HCT116 (cell line): ENCODE data around the gene SUSD6. TPM values are rescaled to one million over a fixed set of nuclear protein-coding genes. Genes with fewer than 3 reads are reported as not detected.

Experiments
- ATAC-seq: fragments of 200-7000 bp; cut with Tn5 transposase; 2 replicates; pipeline ENCODE4 v1.9.1; 2020; ENCODE audit warnings: mild to moderate bottlenecking, moderate library complexity
- BruUV-seq: library from RNA; stranded (reverse); fragments of 400-500 nt; replicated peaks from 2 replicates; lab custom pipeline; 2021; lab: Mats Ljungman, UMichigan
- CTCF ChIA-PET: fragments of 300-600 bp; sonication (Branson Sonifier 250); formaldehyde crosslinking; loops from one replicate; lab custom pipeline; 2021; ENCODE audit warnings: antibody characterized with exemption; lab: Charles Lee
- POLR2A ChIA-PET: fragments of 300-600, 350-600 bp; sonication (Branson Sonifier 250); formaldehyde crosslinking; loops from one replicate; lab custom pipeline; 2021; ENCODE audit warnings: antibody characterized with exemption; lab: Charles Lee
- RAD21 ChIA-PET, 2 experiments: fragments of 300-600 bp; sonication (Branson Sonifier 250); formaldehyde crosslinking; loops; one replicate each; lab custom pipeline; 2023; ENCODE audit warnings: low total read pairs in 2 of 2; ENCODE audit not compliant: uncharacterized antibody in 2 of 2, unreplicated experiment in 2 of 2, low non-redundant PET in 1 of 2; lab: Charles Lee
- DNase-seq: peaks from one replicate; pipeline ENCODE4 v3.0.0-alpha.2; 2010; ENCODE audit warnings: low read depth, low spot score
- H2AFZ ChIP-seq: fragments of 200-600 bp; shearing (Covaris generic), sonication (generic); 2 replicates; pipeline ENCODE4 v1.6.1; 2017; ENCODE audit warnings: low read depth, mixed run types, mixed read lengths, antibody characterized with exemption, low read length; ENCODE audit not compliant: poor library complexity, severe bottlenecking
- H3K27ac ChIP-seq: 2 replicates; pipeline ENCODE4 v1.5.1; 2012; ENCODE audit warnings: low read depth, low read length
- H3K27me3 ChIP-seq: fragments of 200-600 bp; sonication (generic); 2 replicates; pipeline ENCODE4 v1.6.1; 2016; ENCODE audit warnings: mixed run types, low read length, mixed read lengths; ENCODE audit not compliant: insufficient read depth
- H3K36me3 ChIP-seq, 2 experiments: fragments of 200-500 bp in 1 of 2; fragments of 200-600 bp in 1 of 2; sonication (Bioruptor generic) in 1 of 2; sonication (generic) in 1 of 2; 2 replicates each; pipeline versions ENCODE4 v1.5.1 to v1.6.1; 2014 to 2016; ENCODE audit warnings: low read length in 2 of 2, inconsistent platforms in 1 of 2, mixed read lengths in 1 of 2, mixed run types in 1 of 2; ENCODE audit not compliant: insufficient read depth in 2 of 2, control insufficient read depth in 1 of 2
- H3K4me1 ChIP-seq, 2 experiments: fragments of 200-600 bp in 1 of 2; sonication (generic) in 1 of 2; 2 replicates each; pipeline versions ENCODE4 v1.5.1 to v1.6.1; 2012 to 2017; ENCODE audit warnings: low read length in 2 of 2, inconsistent platforms in 1 of 2, mild to moderate bottlenecking in 1 of 2, mixed read lengths in 1 of 2, mixed run types in 1 of 2, moderate library complexity in 1 of 2; ENCODE audit not compliant: insufficient read depth in 2 of 2, control insufficient read depth in 1 of 2
- H3K4me2 ChIP-seq: fragments of 200-600 bp; sonication (generic); 2 replicates; pipeline ENCODE4 v1.6.1; 2017; ENCODE audit warnings: mixed run types, low read length, mixed read lengths
- H3K4me3 ChIP-seq, 2 experiments: fragments of 200-600 bp in 1 of 2; sonication (generic) in 1 of 2; replicated peaks in 1 of 2; 2 replicates each; pipeline ENCODE4 v1.5.1; 2011 to 2016; ENCODE audit warnings: low read length in 2 of 2, control low read depth in 1 of 2, low read depth in 1 of 2, mild to moderate bottlenecking in 1 of 2, mixed read lengths in 1 of 2, mixed run types in 1 of 2
- H3K79me2 ChIP-seq: fragments of 200-600 bp; sonication (generic); 2 replicates; pipeline ENCODE4 v1.6.1; 2017; ENCODE audit warnings: mild to moderate bottlenecking, mixed run types, low read length, moderate library complexity, mixed read lengths; ENCODE audit not compliant: insufficient read depth
- H3K9ac ChIP-seq: fragments of 200-600 bp; sonication (generic); 2 replicates; pipeline ENCODE4 v1.6.1; 2016; ENCODE audit warnings: low read length, mixed read lengths
- H3K9me2 ChIP-seq: fragments of 200-600 bp; sonication (generic), shearing (Covaris generic); 2 replicates; pipeline ENCODE4 v1.6.1; 2017; ENCODE audit warnings: mixed run types, mild to moderate bottlenecking, moderate library complexity; ENCODE audit not compliant: insufficient read depth
- H3K9me3 ChIP-seq, 2 experiments: fragments of 200-500 bp in 1 of 2; fragments of 200-600 bp in 1 of 2; sonication (Bioruptor generic) in 1 of 2; sonication (generic) in 1 of 2; 2 replicates each; pipeline ENCODE4 v1.6.1; 2014 to 2017; ENCODE audit warnings: low read length in 2 of 2, mixed read lengths in 2 of 2, inconsistent platforms in 1 of 2, low read depth in 1 of 2, mild to moderate bottlenecking in 1 of 2, mixed run types in 1 of 2, moderate library complexity in 1 of 2; ENCODE audit not compliant: control insufficient read depth in 1 of 2, insufficient read depth in 1 of 2
- H4K20me1 ChIP-seq: fragments of 200-600 bp; sonication (generic), shearing (Covaris generic); 2 replicates; pipeline ENCODE4 v1.6.1; 2017; ENCODE audit warnings: mixed run types, mild to moderate bottlenecking, moderate library complexity; ENCODE audit not compliant: insufficient read depth
- CBX3 ChIP-seq: IDR thresholded peaks from 2 replicates; pipeline ENCODE4 v1.6.1; 2012; ENCODE audit warnings: low read depth
- CEBPB ChIP-seq: IDR thresholded peaks from 2 replicates; pipeline ENCODE4 v1.6.1; 2012; ENCODE audit warnings: low read depth
- EGR1 ChIP-seq: IDR thresholded peaks from 2 replicates; pipeline ENCODE4 v1.6.1; 2012; ENCODE audit warnings: low read depth
- ELF1 ChIP-seq: IDR thresholded peaks from 2 replicates; pipeline ENCODE4 v1.6.1; 2012; ENCODE audit warnings: low read depth, borderline replicate concordance
- EZH2 ChIP-seq: fragments of 200-600 bp; sonication (generic); IDR thresholded peaks from 2 replicates; pipeline ENCODE4 v1.6.1; 2017; ENCODE audit warnings: antibody characterized with exemption, mixed run types
- EZH2phosphoT487 ChIP-seq: fragments of 200-600 bp; IDR thresholded peaks from 2 replicates; pipeline ENCODE4 v1.6.1; 2018; ENCODE audit warnings: antibody characterized with exemption, borderline replicate concordance
- POLR2A ChIP-seq: IDR thresholded peaks from 2 replicates; pipeline ENCODE4 v1.7.0; 2011; ENCODE audit warnings: borderline replicate concordance; ENCODE audit not compliant: insufficient read depth, insufficient read length; ENCODE audit errors: extremely low read depth
- POLR2AphosphoS5 ChIP-seq: IDR thresholded peaks from 2 replicates; pipeline ENCODE4 v1.6.1; 2011; ENCODE audit warnings: mild to moderate bottlenecking, low read depth, low read length, moderate library complexity
- RAD21 ChIP-seq: IDR thresholded peaks from 2 replicates; pipeline ENCODE4 v1.6.1; 2012; ENCODE audit warnings: low read depth, mild to moderate bottlenecking
- SIN3A ChIP-seq: IDR thresholded peaks from 2 replicates; pipeline ENCODE4 v1.6.1; 2012; ENCODE audit warnings: low read depth
- SP1 ChIP-seq: IDR thresholded peaks from 2 replicates; pipeline ENCODE4 v1.6.1; 2012; ENCODE audit warnings: low read depth
- SRF ChIP-seq: IDR thresholded peaks from 2 replicates; pipeline ENCODE4 v1.6.1; 2012; ENCODE audit warnings: low read depth
- TCF7L2 ChIP-seq: IDR thresholded peaks from 2 replicates; pipeline ENCODE4 v1.7.0; 2011; ENCODE audit warnings: borderline replicate concordance, inconsistent platforms; ENCODE audit not compliant: insufficient read depth, insufficient read length; ENCODE audit errors: extremely low read depth
- YY1 ChIP-seq: IDR thresholded peaks from 2 replicates; pipeline ENCODE4 v1.6.1; 2011; ENCODE audit warnings: low read length, low read depth, moderate library complexity, mild to moderate bottlenecking; ENCODE audit not compliant: insufficient replicate concordance; ENCODE audit errors: extremely low read depth
- ZFX ChIP-seq: fragments of 450-650 bp; IDR thresholded peaks from 2 replicates; pipeline ENCODE4 v1.6.1; 2017
- ZNF274 ChIP-seq: fragments of 200-500 bp; sonication (Bioruptor generic); IDR thresholded peaks from 2 replicates; pipeline ENCODE4 v1.6.1; 2014; ENCODE audit warnings: mild to moderate bottlenecking, low read depth, low read length, inconsistent platforms
- intact Hi-C: fragments of 100-400 bp; cut with micrococcal nuclease; formaldehyde crosslinking; loops from 2 replicates; pipeline ENCODE4 v1.10.0; 2022
- total RNA-seq: library from RNA; stranded (reverse); gene quantifications from one replicate; pipeline ENCODE4 v1.2.1, GENCODE V29; 2021; ENCODE audit not compliant: unreplicated experiment
- TF ChIP-seq, protein P1 (sequence below): IDR thresholded peaks from 2 replicates; pipeline ENCODE4 v1.6.1; 2011; ENCODE audit warnings: mild to moderate bottlenecking, low read length, moderate library complexity; ENCODE audit not compliant: insufficient replicate concordance; ENCODE audit errors: extremely low read depth
- TF ChIP-seq, protein P2 (sequence below): IDR thresholded peaks from 2 replicates; pipeline ENCODE4 v1.6.1; 2012
- TF ChIP-seq, protein P3 (sequence below): IDR thresholded peaks from 2 replicates; pipeline ENCODE4 v1.6.1; 2012; ENCODE audit warnings: low read depth

SUSD6 gene
- total RNA-seq, 1 experiment from 2014 or later, result 6.4 TPM

DNA sequence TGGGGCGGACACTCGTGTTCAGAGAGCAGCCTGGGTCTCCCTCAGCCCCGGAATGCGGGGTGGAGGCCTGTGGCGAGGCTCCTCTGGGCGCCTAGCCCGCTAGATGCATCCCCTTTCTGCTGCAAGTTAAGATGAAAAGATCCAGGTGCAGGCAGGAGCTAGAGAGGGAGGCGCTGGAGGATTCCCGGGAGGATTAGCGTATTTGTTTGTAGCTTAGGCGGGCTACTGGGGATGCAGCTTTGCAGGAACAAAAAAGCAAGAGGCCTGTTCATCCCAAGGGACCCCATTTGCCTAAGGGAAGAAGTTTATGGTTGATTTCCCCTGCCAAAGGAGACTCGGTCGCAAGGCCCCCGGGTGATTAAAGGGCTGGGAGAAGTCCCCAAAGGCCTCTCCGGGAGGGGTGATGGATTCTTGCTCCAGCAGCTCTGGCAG is 37.5 kb upstream of the SUSD6 start:
- ChIA-PET RAD21 (interaction anchor here in 1 of 2 experiments (1.3 kb wide), 1 partner anchor 38 kb away, joined by 5 read pairs; no protein-coding TSS in a partner anchor), CTCF (interaction anchor here (1.5 to 3.5 kb wide), 6 partner anchors 9 to 711 kb away, joined by 3 to 27 read pairs (median 6); no protein-coding TSS in a partner anchor), POLR2A (no interaction called here)
- Histone ChIP-seq H3K4me2 (no peak overlapping the region; the same call in 1 of the 2 replicates), H4K20me1 (no peaks in the 10 kb centered on the region), H3K36me3 (no peaks in the 10 kb centered on the region), H3K27ac (no peak overlapping the region), H3K4me1 (peaks cover 0 to 4% of the 10 kb centered on the region in 2 experiments; a peak in 1 of 4 replicates), H3K4me3 (no peak overlapping the region), H3K9ac (no peak overlapping the region), H3K79me2 (no peaks in the 10 kb centered on the region), H3K9me3 (no peaks in the 10 kb centered on the region), H2AFZ (no peak overlapping the region), H3K9me2 (no peaks in the 10 kb centered on the region), H3K27me3 (no peaks in the 10 kb centered on the region)
- no peak for DNase-seq
- no peak for ATAC-seq
- BruUV-seq, result no TSS peak
- TF ChIP-seq EZH2 (no peak), SP1 (no peak), POLR2A (no peak), TCF7L2 (no peak), RAD21 (no peak), CBX3 (no peak), ELF1 (no peak), ZNF274 (no peak), YY1 (no peak), POLR2AphosphoS5 (no peak), ZFX (no peak), CEBPB (no peak), SIN3A (no peak), EGR1 (no peak), SRF (no peak), EZH2phosphoT487 (no peak)
- TF ChIP-seq, protein P1, sequence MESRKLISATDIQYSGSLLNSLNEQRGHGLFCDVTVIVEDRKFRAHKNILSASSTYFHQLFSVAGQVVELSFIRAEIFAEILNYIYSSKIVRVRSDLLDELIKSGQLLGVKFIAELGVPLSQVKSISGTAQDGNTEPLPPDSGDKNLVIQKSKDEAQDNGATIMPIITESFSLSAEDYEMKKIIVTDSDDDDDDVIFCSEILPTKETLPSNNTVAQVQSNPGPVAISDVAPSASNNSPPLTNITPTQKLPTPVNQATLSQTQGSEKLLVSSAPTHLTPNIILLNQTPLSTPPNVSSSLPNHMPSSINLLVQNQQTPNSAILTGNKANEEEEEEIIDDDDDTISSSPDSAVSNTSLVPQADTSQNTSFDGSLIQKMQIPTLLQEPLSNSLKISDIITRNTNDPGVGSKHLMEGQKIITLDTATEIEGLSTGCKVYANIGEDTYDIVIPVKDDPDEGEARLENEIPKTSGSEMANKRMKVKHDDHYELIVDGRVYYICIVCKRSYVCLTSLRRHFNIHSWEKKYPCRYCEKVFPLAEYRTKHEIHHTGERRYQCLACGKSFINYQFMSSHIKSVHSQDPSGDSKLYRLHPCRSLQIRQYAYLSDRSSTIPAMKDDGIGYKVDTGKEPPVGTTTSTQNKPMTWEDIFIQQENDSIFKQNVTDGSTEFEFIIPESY, result no peak
- TF ChIP-seq, protein P2, sequence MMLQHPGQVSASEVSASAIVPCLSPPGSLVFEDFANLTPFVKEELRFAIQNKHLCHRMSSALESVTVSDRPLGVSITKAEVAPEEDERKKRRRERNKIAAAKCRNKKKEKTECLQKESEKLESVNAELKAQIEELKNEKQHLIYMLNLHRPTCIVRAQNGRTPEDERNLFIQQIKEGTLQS, result no peak
- TF ChIP-seq, protein P3, sequence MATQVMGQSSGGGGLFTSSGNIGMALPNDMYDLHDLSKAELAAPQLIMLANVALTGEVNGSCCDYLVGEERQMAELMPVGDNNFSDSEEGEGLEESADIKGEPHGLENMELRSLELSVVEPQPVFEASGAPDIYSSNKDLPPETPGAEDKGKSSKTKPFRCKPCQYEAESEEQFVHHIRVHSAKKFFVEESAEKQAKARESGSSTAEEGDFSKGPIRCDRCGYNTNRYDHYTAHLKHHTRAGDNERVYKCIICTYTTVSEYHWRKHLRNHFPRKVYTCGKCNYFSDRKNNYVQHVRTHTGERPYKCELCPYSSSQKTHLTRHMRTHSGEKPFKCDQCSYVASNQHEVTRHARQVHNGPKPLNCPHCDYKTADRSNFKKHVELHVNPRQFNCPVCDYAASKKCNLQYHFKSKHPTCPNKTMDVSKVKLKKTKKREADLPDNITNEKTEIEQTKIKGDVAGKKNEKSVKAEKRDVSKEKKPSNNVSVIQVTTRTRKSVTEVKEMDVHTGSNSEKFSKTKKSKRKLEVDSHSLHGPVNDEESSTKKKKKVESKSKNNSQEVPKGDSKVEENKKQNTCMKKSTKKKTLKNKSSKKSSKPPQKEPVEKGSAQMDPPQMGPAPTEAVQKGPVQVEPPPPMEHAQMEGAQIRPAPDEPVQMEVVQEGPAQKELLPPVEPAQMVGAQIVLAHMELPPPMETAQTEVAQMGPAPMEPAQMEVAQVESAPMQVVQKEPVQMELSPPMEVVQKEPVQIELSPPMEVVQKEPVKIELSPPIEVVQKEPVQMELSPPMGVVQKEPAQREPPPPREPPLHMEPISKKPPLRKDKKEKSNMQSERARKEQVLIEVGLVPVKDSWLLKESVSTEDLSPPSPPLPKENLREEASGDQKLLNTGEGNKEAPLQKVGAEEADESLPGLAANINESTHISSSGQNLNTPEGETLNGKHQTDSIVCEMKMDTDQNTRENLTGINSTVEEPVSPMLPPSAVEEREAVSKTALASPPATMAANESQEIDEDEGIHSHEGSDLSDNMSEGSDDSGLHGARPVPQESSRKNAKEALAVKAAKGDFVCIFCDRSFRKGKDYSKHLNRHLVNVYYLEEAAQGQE, result no peak
- intact Hi-C loops, result loop anchor here (1.0 to 2.0 kb wide), 2 partner anchors 39 to 331 kb away; no protein-coding TSS in a partner anchor
